Epithelial cell of alveolus of lung (primary cell): ENCODE data around the gene FGF21. TPM values are rescaled to one million over a fixed set of nuclear protein-coding genes. Genes with fewer than 3 reads are reported as not detected.

Experiments
- total RNA-seq: library from RNA; depleted of rRNA; stranded (reverse); fragments of >200 nt; gene quantifications from 2 replicates; pipeline ENCODE4 v1.2.1, GENCODE V29; 2015

The FGF21 gene
- total RNA-seq = not detected in 2 replicates

GRCh38 chr19:48755084-48755641 lies at the start of gene FGF21:
Gene FGF21, plus strand, starts transcription at chr19:48755524. Its CDS starts 713 bp downstream, at chr19:48756237.

GRCh38 chr19:48719263-48720171 lies 35.8 kb upstream of the FGF21 start, which contains the start of gene MAMSTR:
Gene MAMSTR, minus strand, starts transcription at chr19:48719725. Its CDS starts 694 bp downstream, at chr19:48719031.

GRCh38 chr19:48740164-48740972 lies 15.0 kb upstream of the FGF21 start, which contains the start of gene RASIP1:
Gene RASIP1, minus strand, starts transcription at chr19:48740610. Its CDS starts 328 bp downstream, at chr19:48740282.

GRCh38 chr19:48746738-48747575 lies 8.4 kb upstream of the FGF21 start, which contains the start of gene IZUMO1:
Gene IZUMO1, minus strand, starts transcription at chr19:48746909. Its CDS starts 1,050 bp downstream, at chr19:48745859.

GRCh38 chr19:48752496-48753365 lies 2.6 kb upstream of the FGF21 start, which contains the start of gene FUT1:
Gene FUT1, minus strand, starts transcription at chr19:48752641. Its CDS starts 1,360 bp downstream, at chr19:48751281.

Other genes starting within 250 kb of the FGF21 start
- gene LMTK3, start 243.7 kb upstream of the FGF21 start, total RNA-seq = 0.26 and 4.5 TPM in 2 replicates
- 0.08 TPM in 1 of 2 replicates, not detected in the other for gene SULT2B1, start 203.4 kb upstream of the FGF21 start, total RNA-seq
- not detected in 2 replicates for gene SPACA4, start 148.8 kb upstream of the FGF21 start, total RNA-seq
- 0.26 TPM in 1 of 2 replicates, not detected in the other for gene FAM83E, start 140.4 kb upstream of the FGF21 start, total RNA-seq
- 3,283 and 3,843 TPM in 2 replicates for gene RPL18, start 136.3 kb upstream of the FGF21 start, total RNA-seq
- gene SPHK2, start 136.0 kb upstream of the FGF21 start, total RNA-seq = 9.2 and 12.9 TPM in 2 replicates
- gene DBP, start 118.1 kb upstream of the FGF21 start, total RNA-seq = 1.2 and 33.1 TPM in 2 replicates
- gene CA11, start 109.3 kb upstream of the FGF21 start, total RNA-seq = 1.3 and 4.6 TPM in 2 replicates
- gene NTN5, start 82.5 kb upstream of the FGF21 start, total RNA-seq = 0.72 TPM in 1 of 2 replicates, not detected in the other
- gene FUT2, start 59.6 kb upstream of the FGF21 start, total RNA-seq = 0.13 TPM in 1 of 2 replicates, not detected in the other
- 0.56 and 1.6 TPM in 2 replicates for gene MAMSTR, start 35.8 kb upstream of the FGF21 start, total RNA-seq
- 3.4 and 8.3 TPM in 2 replicates for gene RASIP1, start 14.9 kb upstream of the FGF21 start, total RNA-seq
- gene IZUMO1, start 8.6 kb upstream of the FGF21 start, total RNA-seq = 0.56 TPM in 1 of 2 replicates, not detected in the other
- 0.39 TPM in 1 of 2 replicates, not detected in the other for gene FUT1, start 2.9 kb upstream of the FGF21 start, total RNA-seq
- 54.6 and 56.7 TPM in 2 replicates for gene BCAT2, start 55.5 kb downstream of the FGF21 start, total RNA-seq
- 4.0 and 4.6 TPM in 2 replicates for gene HSD17B14, start 81.0 kb downstream of the FGF21 start, total RNA-seq
- 18.4 and 23.8 TPM in 2 replicates for gene PLEKHA4, start 113.1 kb downstream of the FGF21 start, total RNA-seq
- 34.5 and 39.9 TPM in 2 replicates for gene PPP1R15A, start 116.9 kb downstream of the FGF21 start, total RNA-seq
- gene TULP2, start 143.2 kb downstream of the FGF21 start, total RNA-seq = not detected in 2 replicates
- 337 and 467 TPM in 2 replicates for gene NUCB1, start 144.8 kb downstream of the FGF21 start, total RNA-seq
- 0.16 TPM in 1 of 2 replicates, not detected in the other for gene DHDH, start 178.2 kb downstream of the FGF21 start, total RNA-seq
- 111 and 161 TPM in 2 replicates for gene BAX, start 199.4 kb downstream of the FGF21 start, total RNA-seq
- 4,137 and 8,306 TPM in 2 replicates for gene FTL, start 209.8 kb downstream of the FGF21 start, total RNA-seq
- 47.3 and 78.4 TPM in 2 replicates for gene GYS1, start 237.8 kb downstream of the FGF21 start, total RNA-seq
- 111 and 241 TPM in 2 replicates for gene RUVBL2, start 238.4 kb downstream of the FGF21 start, total RNA-seq